ENCODE data around the gene SSRP1.

- TF ChIP-seq RAD21 (conservative IDR thresholded peaks at IDR 0.05 in 1 of 2, IDR thresholded peaks at IDR 0.05 in 1 of 2) (no peak), RCOR1 (IDR thresholded peaks at IDR 0.05; ENCODE audit: low read depth, low read length) (no peak), CTCF (IDR thresholded peaks at IDR 0.05) (no peak), MAX (IDR thresholded peaks at IDR 0.05) (no peak), MYC (IDR thresholded peaks at IDR 0.05; ENCODE audit: borderline replicate concordance, low read length) (no peak), USF2 (IDR thresholded peaks at IDR 0.05) (no peak)
Observed at GRCh38 chr11:57307666-57308270, 27.9 kb downstream of the SSRP1 start.

Measured in A549 (cell line).